Measurements from ENCODE around the gene MYCL. TPM values are rescaled to one million over a fixed set of nuclear protein-coding genes. Genes with fewer than 3 reads are reported as not detected.

MYCL gene
- total RNA-seq, 1 experiment from 2014 or later = 18.4 TPM

DNA sequence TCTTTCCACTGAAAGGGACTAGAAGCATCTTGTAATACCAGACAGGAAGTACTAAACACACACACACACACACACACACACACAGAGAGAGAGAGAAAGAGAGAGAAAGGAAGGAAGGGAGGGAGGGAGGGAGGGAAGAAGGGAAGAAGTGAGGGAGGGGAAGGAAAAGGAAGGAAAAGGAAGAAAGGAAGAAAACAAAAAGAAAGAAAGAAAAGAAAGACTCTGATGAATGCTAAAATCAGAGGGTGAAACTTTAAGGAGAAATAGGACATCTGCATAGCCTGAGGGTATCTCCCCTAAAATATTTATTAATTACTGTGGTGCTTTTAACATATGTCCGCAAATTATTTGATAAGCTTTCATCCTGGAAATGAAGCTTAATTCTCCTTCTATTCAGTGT is 29.0 kb downstream of the MYCL start:
- Histone ChIP-seq H3K23ac (ENCODE audit: insufficient read length, low read depth, low read length) (no peak overlapping the region), H3K14ac (ENCODE audit: insufficient read depth, low read length) (no peak overlapping the region), H2BK12ac (ENCODE audit: insufficient read length, low read depth, low read length) (no peak overlapping the region), H3K23me2 (ENCODE audit: insufficient read length, low read depth, low read length, poor library complexity, severe bottlenecking) (no peaks in the 10 kb centered on the region), H4K20me1 (ENCODE audit: control insufficient read depth, insufficient read depth, insufficient read length) (no peaks in the 10 kb centered on the region), H3K27ac (ENCODE audit: insufficient read length, low read depth, low read length) (no peak overlapping the region), H3K56ac (ENCODE audit: insufficient read length, low read depth, low read length) (no peak overlapping the region), H3T11ph (ENCODE audit: low read length) (no peak overlapping the region), H3K4ac (ENCODE audit: low read depth, low read length) (no peak overlapping the region), H4K8ac (replicated peaks; ENCODE audit: insufficient read length, low read depth, low read length) (no peak overlapping the region), H3K79me2 (ENCODE audit: insufficient read depth, low read length) (peaks cover 11% of the 10 kb centered on the region; the same call in 1 of the 2 replicates), H3K4me2 (ENCODE audit: insufficient read depth, insufficient read length, low read length) (no peak overlapping the region), H3K4me1 (ENCODE audit: insufficient read depth, low read length) (no peaks in the 10 kb centered on the region), H2AFZ (ENCODE audit: low read length) (no peak overlapping the region), H2AK5ac (ENCODE audit: insufficient read length, low read length) (no peak overlapping the region), H3K27me3 (ENCODE audit: insufficient read depth, low read length) (no peaks in the 10 kb centered on the region), H3K18ac (ENCODE audit: insufficient read length, low read depth, low read length) (no peak overlapping the region), H3K79me1 (ENCODE audit: insufficient read depth, low read depth, low read length, poor library complexity, severe bottlenecking) (peaks cover 22% of the 10 kb centered on the region), H2BK15ac (ENCODE audit: low read depth, low read length) (no peak overlapping the region), H4K5ac (ENCODE audit: insufficient read length, low read depth, low read length) (no peak overlapping the region), H2BK5ac (ENCODE audit: insufficient read length, low read length) (no peak overlapping the region), H2BK20ac (ENCODE audit: low read depth, low read length, poor library complexity, severe bottlenecking) (no peak overlapping the region), H3K9me3 (ENCODE audit: control insufficient read depth, low read depth, low read length) (peaks cover 4% of the 10 kb centered on the region), H4K91ac (ENCODE audit: insufficient read length, low read depth, low read length) (no peak overlapping the region), H2BK120ac (ENCODE audit: low read depth, low read length, poor library complexity, severe bottlenecking) (no peak overlapping the region), H3K9ac (ENCODE audit: extremely low read depth, insufficient read length, low read length) (no peak overlapping the region)
- H3K27ac Mint-ChIP-seq = no peak overlapping the region
- peaks cover 11 to 19% of the 10 kb centered on the region in 2 experiments for H3K4me1 Mint-ChIP-seq
- H3K36me3 Mint-ChIP-seq (ENCODE audit: insufficient read depth in 1 of 3, low read depth in 3 of 3) = peaks cover 45 to 66% (median 52%) of the 10 kb centered on the region in 3 experiments
- DNase-seq = no peak
- TF ChIP-seq, protein P1, sequence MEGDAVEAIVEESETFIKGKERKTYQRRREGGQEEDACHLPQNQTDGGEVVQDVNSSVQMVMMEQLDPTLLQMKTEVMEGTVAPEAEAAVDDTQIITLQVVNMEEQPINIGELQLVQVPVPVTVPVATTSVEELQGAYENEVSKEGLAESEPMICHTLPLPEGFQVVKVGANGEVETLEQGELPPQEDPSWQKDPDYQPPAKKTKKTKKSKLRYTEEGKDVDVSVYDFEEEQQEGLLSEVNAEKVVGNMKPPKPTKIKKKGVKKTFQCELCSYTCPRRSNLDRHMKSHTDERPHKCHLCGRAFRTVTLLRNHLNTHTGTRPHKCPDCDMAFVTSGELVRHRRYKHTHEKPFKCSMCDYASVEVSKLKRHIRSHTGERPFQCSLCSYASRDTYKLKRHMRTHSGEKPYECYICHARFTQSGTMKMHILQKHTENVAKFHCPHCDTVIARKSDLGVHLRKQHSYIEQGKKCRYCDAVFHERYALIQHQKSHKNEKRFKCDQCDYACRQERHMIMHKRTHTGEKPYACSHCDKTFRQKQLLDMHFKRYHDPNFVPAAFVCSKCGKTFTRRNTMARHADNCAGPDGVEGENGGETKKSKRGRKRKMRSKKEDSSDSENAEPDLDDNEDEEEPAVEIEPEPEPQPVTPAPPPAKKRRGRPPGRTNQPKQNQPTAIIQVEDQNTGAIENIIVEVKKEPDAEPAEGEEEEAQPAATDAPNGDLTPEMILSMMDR (conservative IDR thresholded peaks at IDR 0.05) = no peak
- no peaks in the 10 kb centered on the region for H3K27me3 Mint-ChIP-seq (ENCODE audit: low read depth)
- H3K4me3 Mint-ChIP-seq = no peak overlapping the region
- WGBS (ENCODE audit: extremely low coverage, insufficient read length, low lambda C conversion rate) = no CpG with 5 or more reads among the region's 1 CpG
- H3K9me3 Mint-ChIP-seq = peaks cover 26 to 27% of the 10 kb centered on the region in 2 experiments
